Keratinocyte (primary cell): ENCODE results near the gene CHSY1. TPM values are rescaled to one million over a fixed set of nuclear protein-coding genes. Genes with fewer than 3 reads are reported as not detected.
A peak's percentile ranks its signal among the peaks of the same experiment; 100 is the strongest.

Source experiments
- DNase-seq: peaks from one replicate; pipeline ENCODE4 v3.0.0-alpha.2; 2011; ENCODE audit warnings: low read depth, missing footprints, low spot score
- FAIRE-seq: peaks from 2 replicates; lab custom pipeline; 2011; peaks lifted over from hg19 to GRCh38; lab: Jason Lieb, UNC
- H2AFZ ChIP-seq: 2 replicates; pipeline ENCODE4 v1.6.0; 2012; ENCODE audit warnings: low read length, control low read depth, inconsistent platforms; ENCODE audit not compliant: control insufficient read depth
- H3K27ac ChIP-seq: 2 replicates; pipeline ENCODE4 v1.5.1; 2011; ENCODE audit warnings: low read length; ENCODE audit not compliant: control insufficient read depth, insufficient read depth
- H3K27me3 ChIP-seq: 3 replicates; pipeline ENCODE4 v1.6.0; 2011; ENCODE audit warnings: low read length; ENCODE audit not compliant: control insufficient read depth, insufficient read depth; ENCODE audit errors: extremely low read depth
- H3K36me3 ChIP-seq, 2 experiments: 2 replicates in 1 of 2; 3 replicates in 1 of 2; pipeline ENCODE4 v1.5.1; 2011; ENCODE audit warnings: low read length in 2 of 2, mild to moderate bottlenecking in 1 of 2; ENCODE audit not compliant: control insufficient read depth in 2 of 2, insufficient read depth in 2 of 2; ENCODE audit errors: extremely low read depth in 1 of 2
- H3K4me1 ChIP-seq: 3 replicates; pipeline ENCODE4 v1.5.1; 2011; ENCODE audit warnings: low read length; ENCODE audit not compliant: control insufficient read depth, insufficient read depth; ENCODE audit errors: extremely low read depth
- H3K4me2 ChIP-seq: 3 replicates; pipeline ENCODE4 v1.6.0; 2011; ENCODE audit warnings: low read depth, low read length; ENCODE audit not compliant: control insufficient read depth, insufficient read depth; ENCODE audit errors: extremely low read depth
- H3K4me3 ChIP-seq, 3 experiments: fragments of 200-600 bp in 1 of 3; sonication (generic) in 1 of 3; 2 replicates in 2 of 3; 3 replicates in 1 of 3; pipeline ENCODE4 v1.5.1; 2011 to 2016; ENCODE audit warnings: low read length in 3 of 3, mild to moderate bottlenecking in 3 of 3, control low read depth in 2 of 3, inconsistent platforms in 1 of 3, low read depth in 1 of 3, mixed read lengths in 1 of 3, mixed run types in 1 of 3, moderate library complexity in 1 of 3; ENCODE audit not compliant: control insufficient read depth in 2 of 3, insufficient read depth in 2 of 3; ENCODE audit errors: extremely low read depth in 1 of 3
- H3K79me2 ChIP-seq: 2 replicates; pipeline ENCODE4 v1.6.0; 2012; ENCODE audit warnings: low read length; ENCODE audit not compliant: control insufficient read depth, insufficient read depth
- H3K9ac ChIP-seq: 3 replicates; pipeline ENCODE4 v1.6.0; 2011; ENCODE audit warnings: low read length; ENCODE audit not compliant: control insufficient read depth, insufficient read depth; ENCODE audit errors: extremely low read depth
- H3K9me1 ChIP-seq: 3 replicates; pipeline ENCODE4 v1.6.0; 2011; ENCODE audit warnings: low read length; ENCODE audit not compliant: control insufficient read depth, insufficient read depth; ENCODE audit errors: extremely low read depth
- H3K9me3 ChIP-seq: 2 replicates; pipeline ENCODE4 v1.5.1; 2012; ENCODE audit warnings: low read depth, low read length; ENCODE audit not compliant: control insufficient read depth
- H4K20me1 ChIP-seq: 3 replicates; pipeline ENCODE4 v1.6.0; 2011; ENCODE audit warnings: low read length; ENCODE audit not compliant: control insufficient read depth, insufficient read depth; ENCODE audit errors: extremely low read depth
- EZH2 ChIP-seq: IDR thresholded peaks from one replicate; pipeline ENCODE4 v1.6.1; 2012; ENCODE audit warnings: inconsistent platforms, mild to moderate bottlenecking, low read length, moderate library complexity
- dilution Hi-C: fragments of 300-500 bp; cut with MboI; formaldehyde crosslinking; loops from one replicate; pipeline ENCODE4 v1.7.0; 2020; ENCODE audit warnings: low sequenced_read_pairs; ENCODE audit not compliant: extremely low pct_ligation_motif_present
- polyA plus RNA-seq, 5 experiments: library from polyadenylated mRNA; depleted of rRNA in 3 of 5; stranded (reverse) in 3 of 5; stranded (forward) in 1 of 5; unstranded in 1 of 5; fragments of >200 nt; gene quantifications; 1 replicate in 1 of 5; 2 replicates in 3 of 5; 3 replicates in 1 of 5; pipeline versions ENCODE4 v1.2.1 to v1.2.3, GENCODE V29; 2011 to 2012; ENCODE audit warnings: missing spikeins in 2 of 5, low read depth in 1 of 5, low replicate concordance in 1 of 5
- TF ChIP-seq, protein P1 (sequence below), 3 experiments: IDR thresholded peaks in 1 of 3; conservative IDR thresholded peaks in 1 of 3; optimal IDR thresholded peaks in 1 of 3; 2 replicates in 2 of 3; 3 replicates in 1 of 3; pipeline versions ENCODE3 to v1.5.1; 2011; ENCODE audit warnings: low read length in 3 of 3, mild to moderate bottlenecking in 3 of 3, moderate library complexity in 2 of 3, control low read depth in 1 of 3, inconsistent platforms in 1 of 3; ENCODE audit not compliant: insufficient read depth in 2 of 3; ENCODE audit errors: extremely low read depth in 1 of 3

CHSY1 gene
- polyA plus RNA-seq, 1 donor (not counting 4 experiments of a cell fraction or from before 2014, with no cell fraction given), result 27.0 TPM

DNA sequence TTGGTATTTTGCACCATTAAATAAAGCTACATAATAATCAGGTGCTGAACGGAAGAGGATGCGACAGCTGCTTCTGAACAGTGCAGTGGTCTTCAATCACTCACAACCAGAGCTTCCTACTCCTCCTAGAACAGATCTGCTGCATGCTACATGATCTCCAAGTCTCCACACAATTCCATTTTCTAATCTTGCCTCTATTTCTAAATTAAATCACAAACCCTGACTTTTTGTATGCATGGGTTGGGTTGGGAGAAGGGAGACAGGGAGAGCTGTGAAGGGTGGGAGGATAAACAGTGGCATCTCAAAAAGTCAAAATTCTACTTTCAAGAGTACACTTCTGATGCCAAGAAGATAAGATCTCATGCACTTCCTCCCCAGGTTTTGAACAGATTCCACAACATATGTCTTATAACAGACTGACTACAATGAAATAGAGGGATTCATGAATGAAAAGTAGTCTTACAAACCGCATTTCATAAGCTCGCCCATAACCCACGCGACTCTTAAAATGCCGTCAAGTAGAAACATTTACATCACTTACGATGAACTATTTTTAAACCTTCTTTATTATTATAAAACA is 57.2 kb downstream of the CHSY1 start:
- no peak overlapping the region for H2AFZ ChIP-seq
- no peak overlapping the region for H3K27ac ChIP-seq
- H3K9ac ChIP-seq, result no peak overlapping the region
- no peaks in the 10 kb centered on the region for H3K9me1 ChIP-seq
- dilution Hi-C loops, result no loop called here
- peaks cover 68% of the 10 kb centered on the region for H3K4me1 ChIP-seq
- FAIRE-seq, result peak; percentile 32
- H3K27me3 ChIP-seq, result no peaks in the 10 kb centered on the region
- H3K4me2 ChIP-seq, result peak overlapping the region; percentile 54
- H3K9me3 ChIP-seq, result no peaks in the 10 kb centered on the region
- H3K4me3 ChIP-seq, result no peak overlapping the region
- DNase-seq, result no peak
- peaks cover 97% of the 10 kb centered on the region for H3K79me2 ChIP-seq
- TF ChIP-seq EZH2, result no peak
- TF ChIP-seq, protein P1, sequence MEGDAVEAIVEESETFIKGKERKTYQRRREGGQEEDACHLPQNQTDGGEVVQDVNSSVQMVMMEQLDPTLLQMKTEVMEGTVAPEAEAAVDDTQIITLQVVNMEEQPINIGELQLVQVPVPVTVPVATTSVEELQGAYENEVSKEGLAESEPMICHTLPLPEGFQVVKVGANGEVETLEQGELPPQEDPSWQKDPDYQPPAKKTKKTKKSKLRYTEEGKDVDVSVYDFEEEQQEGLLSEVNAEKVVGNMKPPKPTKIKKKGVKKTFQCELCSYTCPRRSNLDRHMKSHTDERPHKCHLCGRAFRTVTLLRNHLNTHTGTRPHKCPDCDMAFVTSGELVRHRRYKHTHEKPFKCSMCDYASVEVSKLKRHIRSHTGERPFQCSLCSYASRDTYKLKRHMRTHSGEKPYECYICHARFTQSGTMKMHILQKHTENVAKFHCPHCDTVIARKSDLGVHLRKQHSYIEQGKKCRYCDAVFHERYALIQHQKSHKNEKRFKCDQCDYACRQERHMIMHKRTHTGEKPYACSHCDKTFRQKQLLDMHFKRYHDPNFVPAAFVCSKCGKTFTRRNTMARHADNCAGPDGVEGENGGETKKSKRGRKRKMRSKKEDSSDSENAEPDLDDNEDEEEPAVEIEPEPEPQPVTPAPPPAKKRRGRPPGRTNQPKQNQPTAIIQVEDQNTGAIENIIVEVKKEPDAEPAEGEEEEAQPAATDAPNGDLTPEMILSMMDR (optimal IDR thresholded peaks at IDR 0.05 in 1 of 3, IDR thresholded peaks at IDR 0.05 in 1 of 3, conservative IDR thresholded peaks at IDR 0.05 in 1 of 3; ENCODE audit: extremely low read depth in 1 of 3, insufficient read depth in 2 of 3, low read length in 3 of 3), result no peak
- no peaks in the 10 kb centered on the region for H4K20me1 ChIP-seq
- H3K36me3 ChIP-seq, result peaks cover 0 to 2% of the 10 kb centered on the region in 2 experiments

DNA sequence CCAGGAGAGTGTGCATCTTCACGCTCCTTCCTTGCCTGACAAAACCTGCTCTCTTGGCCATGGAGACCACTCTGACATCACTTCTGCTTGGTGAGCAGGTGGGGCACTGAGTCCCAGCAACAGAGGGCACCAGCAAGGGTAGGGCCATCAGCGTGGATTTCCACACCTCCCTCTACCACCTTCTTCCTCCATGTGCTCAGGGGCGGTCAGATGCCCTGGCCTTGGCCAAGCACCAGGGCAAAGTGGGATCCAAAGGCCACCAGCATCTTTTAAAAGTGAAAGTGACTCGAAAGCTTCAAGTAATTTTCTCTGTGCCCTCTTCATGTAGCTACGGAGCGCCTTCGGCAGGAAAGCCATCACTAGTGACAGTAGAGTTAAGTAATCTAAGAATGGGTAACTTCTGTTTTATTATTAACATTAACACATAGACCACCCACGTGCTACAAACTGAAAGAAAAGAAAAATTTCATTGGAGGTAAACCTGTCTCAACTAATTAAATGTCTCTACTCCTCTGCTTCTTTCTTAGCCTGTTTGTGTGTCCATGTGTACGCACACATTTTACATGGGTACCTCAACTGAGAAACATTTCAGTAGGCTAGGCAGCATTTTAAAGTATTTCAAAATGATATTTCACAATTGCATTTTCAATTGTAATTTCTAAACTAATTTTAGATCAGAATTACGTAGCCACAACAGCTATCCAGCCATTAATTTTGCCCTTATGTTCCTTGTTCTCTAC is 57.9 kb downstream of the CHSY1 start:
- Histone ChIP-seq H3K9ac (no peak overlapping the region), H3K4me1 (peaks cover 68% of the 10 kb centered on the region), H3K79me2 (peaks cover 98% of the 10 kb centered on the region), H3K27ac (peak overlapping the region; percentile 61), H3K4me3 (peak overlapping the region in 2 of 3 experiments; percentile 13 to 18), H3K27me3 (no peaks in the 10 kb centered on the region), H4K20me1 (no peaks in the 10 kb centered on the region), H3K4me2 (peak overlapping the region; percentile 54), H3K36me3 (peaks cover 0 to 2% of the 10 kb centered on the region in 2 experiments), H3K9me3 (no peaks in the 10 kb centered on the region), H3K9me1 (no peaks in the 10 kb centered on the region), H2AFZ (no peak overlapping the region)
- dilution Hi-C loops, result no loop called here
- peak; percentile 61 for FAIRE-seq
- TF ChIP-seq, protein P1 (optimal IDR thresholded peaks at IDR 0.05 in 1 of 3, IDR thresholded peaks at IDR 0.05 in 1 of 3, conservative IDR thresholded peaks at IDR 0.05 in 1 of 3; ENCODE audit: extremely low read depth in 1 of 3, insufficient read depth in 2 of 3, low read length in 3 of 3), result no peak
- TF ChIP-seq EZH2, result no peak
- no peak for DNase-seq
